NB4 (cell line): Measurements from ENCODE around the gene PGF.

Source experiments
- POLR2A ChIP-seq: IDR thresholded peaks from 2 replicates; pipeline ENCODE4 v1.6.1; 2011; ENCODE audit warnings: mild to moderate bottlenecking; ENCODE audit not compliant: insufficient read length; ENCODE audit errors: extremely low read depth
- TF ChIP-seq, protein P1 (sequence below): IDR thresholded peaks from one replicate; pipeline ENCODE4 v1.5.1; 2012; ENCODE audit warnings: low read depth, low read length

DNA sequence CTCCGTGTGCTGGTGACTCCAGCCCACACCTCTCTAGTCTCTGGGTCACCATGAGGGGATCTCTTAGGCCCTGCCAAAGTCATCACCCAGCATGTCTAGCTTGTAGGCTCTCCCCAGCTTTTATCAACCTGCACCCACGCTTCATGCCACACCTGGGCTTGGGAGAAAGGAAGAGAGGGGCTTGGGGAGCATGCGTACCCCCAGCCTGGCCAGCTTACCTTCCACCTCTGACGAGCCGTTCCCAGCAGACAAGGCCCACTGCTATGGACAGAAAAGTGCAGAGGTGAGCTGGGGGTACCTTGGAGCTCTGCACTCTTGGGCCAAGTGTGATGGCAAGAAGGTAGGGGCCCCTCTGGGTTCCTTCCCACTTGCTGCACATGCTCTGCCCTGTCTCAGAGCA, 1.7 kb downstream of the PGF start:
- TF ChIP-seq, protein P1, sequence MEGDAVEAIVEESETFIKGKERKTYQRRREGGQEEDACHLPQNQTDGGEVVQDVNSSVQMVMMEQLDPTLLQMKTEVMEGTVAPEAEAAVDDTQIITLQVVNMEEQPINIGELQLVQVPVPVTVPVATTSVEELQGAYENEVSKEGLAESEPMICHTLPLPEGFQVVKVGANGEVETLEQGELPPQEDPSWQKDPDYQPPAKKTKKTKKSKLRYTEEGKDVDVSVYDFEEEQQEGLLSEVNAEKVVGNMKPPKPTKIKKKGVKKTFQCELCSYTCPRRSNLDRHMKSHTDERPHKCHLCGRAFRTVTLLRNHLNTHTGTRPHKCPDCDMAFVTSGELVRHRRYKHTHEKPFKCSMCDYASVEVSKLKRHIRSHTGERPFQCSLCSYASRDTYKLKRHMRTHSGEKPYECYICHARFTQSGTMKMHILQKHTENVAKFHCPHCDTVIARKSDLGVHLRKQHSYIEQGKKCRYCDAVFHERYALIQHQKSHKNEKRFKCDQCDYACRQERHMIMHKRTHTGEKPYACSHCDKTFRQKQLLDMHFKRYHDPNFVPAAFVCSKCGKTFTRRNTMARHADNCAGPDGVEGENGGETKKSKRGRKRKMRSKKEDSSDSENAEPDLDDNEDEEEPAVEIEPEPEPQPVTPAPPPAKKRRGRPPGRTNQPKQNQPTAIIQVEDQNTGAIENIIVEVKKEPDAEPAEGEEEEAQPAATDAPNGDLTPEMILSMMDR, result no peak
- no peak for TF ChIP-seq POLR2A
